ENCODE data around the gene CAPN11. TPM values are rescaled to one million over a fixed set of nuclear protein-coding genes. Genes with fewer than 3 reads are reported as not detected.
"Not testable (repeated sequence)": the region's sequence is repeated elsewhere in the genome, so short reads cannot be mapped to it uniquely, and the experiment has no call there.

The CAPN11 gene
- total RNA-seq, 2 donors from 2014 or later: 2.0 TPM; not detected in 1

DNA sequence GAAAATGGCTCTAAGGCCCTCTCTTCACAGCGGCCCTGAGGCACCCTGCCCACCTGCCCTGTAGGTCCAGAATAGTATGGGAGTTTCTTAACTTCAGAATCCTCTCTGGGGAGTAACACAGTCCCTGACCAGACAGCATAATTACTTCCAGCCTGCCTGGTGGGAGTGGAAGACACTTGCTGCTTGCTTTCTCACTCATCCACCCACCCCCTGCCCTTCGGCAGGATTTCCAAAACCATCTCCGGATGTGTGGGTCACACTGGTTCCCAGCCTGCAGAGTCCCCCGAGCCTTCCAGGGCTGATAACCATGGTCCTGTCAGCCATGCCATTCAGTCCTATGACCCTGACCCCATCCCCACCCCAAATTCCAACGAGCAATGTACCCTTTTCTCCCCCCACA is 70.2 kb downstream of the CAPN11 start:
- Histone ChIP-seq H3K9me3 (no peaks in the 10 kb centered on the region), H3K27ac (no peak overlapping the region), H3K4me3 (no peak overlapping the region), H3K27me3 (no peaks in the 10 kb centered on the region), H3K36me3 (no peaks in the 10 kb centered on the region), H3K9ac (ENCODE audit: low read depth in 2 of 2, low read length in 2 of 2) (no peak overlapping the region), H3K4me1 (peaks cover 3% of the 10 kb centered on the region)
- no peak for DNase-seq
- intact Hi-C loops (cut with DNase I): no loop called here
- TF ChIP-seq, protein P1, sequence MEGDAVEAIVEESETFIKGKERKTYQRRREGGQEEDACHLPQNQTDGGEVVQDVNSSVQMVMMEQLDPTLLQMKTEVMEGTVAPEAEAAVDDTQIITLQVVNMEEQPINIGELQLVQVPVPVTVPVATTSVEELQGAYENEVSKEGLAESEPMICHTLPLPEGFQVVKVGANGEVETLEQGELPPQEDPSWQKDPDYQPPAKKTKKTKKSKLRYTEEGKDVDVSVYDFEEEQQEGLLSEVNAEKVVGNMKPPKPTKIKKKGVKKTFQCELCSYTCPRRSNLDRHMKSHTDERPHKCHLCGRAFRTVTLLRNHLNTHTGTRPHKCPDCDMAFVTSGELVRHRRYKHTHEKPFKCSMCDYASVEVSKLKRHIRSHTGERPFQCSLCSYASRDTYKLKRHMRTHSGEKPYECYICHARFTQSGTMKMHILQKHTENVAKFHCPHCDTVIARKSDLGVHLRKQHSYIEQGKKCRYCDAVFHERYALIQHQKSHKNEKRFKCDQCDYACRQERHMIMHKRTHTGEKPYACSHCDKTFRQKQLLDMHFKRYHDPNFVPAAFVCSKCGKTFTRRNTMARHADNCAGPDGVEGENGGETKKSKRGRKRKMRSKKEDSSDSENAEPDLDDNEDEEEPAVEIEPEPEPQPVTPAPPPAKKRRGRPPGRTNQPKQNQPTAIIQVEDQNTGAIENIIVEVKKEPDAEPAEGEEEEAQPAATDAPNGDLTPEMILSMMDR (IDR thresholded peaks at IDR 0.05): no peak

- TF ChIP-seq, protein P1 (IDR thresholded peaks at IDR 0.05): no peak
- no peak for DNase-seq
- H3K9me3 ChIP-seq: no peaks in the 10 kb centered on the region
- H3K36me3 ChIP-seq: no peaks in the 10 kb centered on the region
- intact Hi-C loops (cut with DNase I): no loop called here
- H3K4me3 ChIP-seq: no peak overlapping the region
- no peak overlapping the region for H3K27ac ChIP-seq
- H3K9ac ChIP-seq (ENCODE audit: low read depth in 2 of 2, low read length in 2 of 2): no peak overlapping the region
- no peaks in the 10 kb centered on the region for H3K27me3 ChIP-seq
- H3K4me1 ChIP-seq: peaks cover 3% of the 10 kb centered on the region
Observed at GRCh38 chr6:44229376-44230033, 70.9 kb downstream of the CAPN11 start.

DNA sequence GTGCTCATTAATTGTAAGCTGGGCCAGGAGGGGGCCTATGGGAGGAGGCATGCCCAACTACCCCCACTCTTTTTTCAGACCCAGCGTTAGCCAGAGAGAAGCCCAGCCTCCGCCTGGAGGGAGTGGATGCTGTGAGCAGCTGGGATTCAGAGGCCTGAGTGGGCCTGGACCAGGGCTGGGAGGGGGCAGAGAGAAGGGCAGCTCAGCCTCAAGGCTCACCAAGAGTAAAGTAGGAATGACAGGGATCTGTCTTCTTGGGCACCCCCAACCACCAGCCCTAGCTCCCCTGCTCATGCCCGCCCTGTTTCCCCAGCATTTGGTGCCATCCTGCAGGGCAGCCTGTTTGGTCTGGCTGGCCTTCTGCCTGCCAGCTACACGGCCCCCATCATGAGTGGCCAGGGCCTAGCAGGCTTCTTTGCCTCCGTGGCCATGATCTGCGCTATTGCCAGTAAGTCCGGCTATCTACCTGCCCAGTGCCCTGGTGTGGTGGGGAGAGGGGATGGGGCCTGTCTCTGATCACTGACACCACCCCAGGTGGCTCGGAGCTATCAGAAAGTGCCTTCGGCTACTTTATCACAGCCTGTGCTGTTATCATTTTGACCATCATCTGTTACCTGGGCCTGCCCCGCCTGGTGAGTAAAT is 71.5 kb downstream of the CAPN11 start:
- Histone ChIP-seq H3K4me3 (no peak overlapping the region), H3K27ac (no peak overlapping the region), H3K4me1 (peaks cover 3% of the 10 kb centered on the region), H3K27me3 (no peaks in the 10 kb centered on the region), H3K36me3 (no peaks in the 10 kb centered on the region), H3K9me3 (no peaks in the 10 kb centered on the region), H3K9ac (ENCODE audit: low read depth in 2 of 2, low read length in 2 of 2) (no peak overlapping the region)
- TF ChIP-seq, protein P1 (IDR thresholded peaks at IDR 0.05): no peak
- intact Hi-C loops (cut with DNase I): no loop called here
- no peak for DNase-seq

DNA sequence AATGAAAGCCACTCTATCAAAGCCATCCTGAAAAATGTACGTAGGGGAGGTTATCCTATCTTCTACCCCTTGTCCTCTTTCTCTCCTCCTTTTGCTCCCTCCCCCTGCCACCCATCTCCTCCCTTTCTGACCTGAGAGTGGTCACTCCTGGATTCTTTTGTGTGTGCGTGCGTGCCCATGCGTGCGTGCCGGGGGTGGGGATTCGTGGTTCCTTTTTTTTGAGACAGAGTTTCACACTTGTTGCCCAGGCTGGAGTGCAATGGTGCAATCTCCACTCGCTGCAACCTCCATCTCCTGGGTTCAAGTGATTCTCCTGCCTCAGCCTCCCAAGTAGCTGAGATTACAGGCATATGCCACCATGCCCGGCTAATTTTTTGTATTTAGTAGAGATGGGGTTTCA is 72.8 kb downstream of the CAPN11 start:
- H3K4me1 ChIP-seq; intact Hi-C loops (cut with DNase I); DNase-seq: not testable (repeated sequence)

DNA sequence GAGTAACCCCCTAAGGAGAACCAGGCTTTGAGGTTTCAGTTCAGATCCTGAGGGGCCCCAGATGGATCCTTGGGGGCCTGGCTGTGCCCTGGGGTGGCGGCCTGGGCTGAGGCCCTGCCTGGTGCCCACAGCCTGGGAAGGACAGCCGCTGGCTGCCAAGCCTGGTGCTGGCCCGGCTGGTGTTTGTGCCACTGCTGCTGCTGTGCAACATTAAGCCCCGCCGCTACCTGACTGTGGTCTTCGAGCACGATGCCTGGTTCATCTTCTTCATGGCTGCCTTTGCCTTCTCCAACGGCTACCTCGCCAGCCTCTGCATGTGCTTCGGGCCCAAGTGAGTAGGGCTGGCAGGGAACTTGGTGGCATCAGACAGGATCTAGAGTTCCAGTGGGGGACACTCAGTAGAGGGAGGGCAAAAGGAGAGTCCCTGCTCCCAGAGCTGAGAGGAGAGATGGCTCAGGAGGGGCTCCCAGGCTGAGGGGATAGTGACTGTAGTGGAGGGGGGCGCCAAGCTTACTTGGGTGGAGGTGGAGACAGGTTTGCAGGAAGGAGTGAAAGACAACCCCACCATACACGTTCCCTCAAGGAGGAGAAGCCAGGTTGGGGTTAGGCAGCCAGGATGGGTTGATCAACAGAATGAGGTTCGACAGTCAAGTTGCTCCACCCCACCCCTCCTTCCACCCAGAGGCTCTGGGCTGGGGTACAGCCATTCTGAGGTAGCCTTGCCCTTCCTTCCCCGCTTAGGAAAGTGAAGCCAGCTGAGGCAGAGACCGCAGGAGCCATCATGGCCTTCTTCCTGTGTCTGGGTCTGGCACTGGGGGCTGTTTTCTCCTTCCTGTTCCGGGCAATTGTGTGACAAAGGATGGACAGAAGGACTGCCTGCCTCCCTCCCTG is 74.3 kb downstream of the CAPN11 start:
- Histone ChIP-seq H3K27ac (no peak overlapping the region), H3K9ac (ENCODE audit: low read depth in 2 of 2, low read length in 2 of 2) (no peak overlapping the region), H3K4me1 (no peaks in the 10 kb centered on the region), H3K27me3 (no peaks in the 10 kb centered on the region), H3K36me3 (no peaks in the 10 kb centered on the region), H3K4me3 (no peak overlapping the region), H3K9me3 (no peaks in the 10 kb centered on the region)
- no peak for DNase-seq
- intact Hi-C loops (cut with DNase I): loop anchor here (2.0 kb wide), 1 partner anchor 60 kb away; no protein-coding TSS in a partner anchor
- TF ChIP-seq, protein P1 (IDR thresholded peaks at IDR 0.05): no peak

More for the DNA sequence above, 72.8 kb downstream of the CAPN11 start:
- not testable (repeated sequence) for H3K36me3 ChIP-seq; H3K27me3 ChIP-seq; H3K4me3 ChIP-seq; H3K9me3 ChIP-seq; H3K9ac ChIP-seq (ENCODE audit: low read depth in 2 of 2, low read length in 2 of 2); H3K27ac ChIP-seq
